H54 (cell line): Measurements from ENCODE around the gene CD93.

ENCODE experiments used
- DNase-seq: peaks from one replicate; pipeline ENCODE4 v3.0.0; 2011; ENCODE audit warnings: low spot score, mixed read lengths; ENCODE audit not compliant: insufficient read length
- FAIRE-seq: peaks from 3 replicates; lab custom pipeline; 2011; peaks lifted over from hg19 to GRCh38; lab: Jason Lieb, UNC
- POLR2A ChIP-seq: IDR thresholded peaks from 2 replicates; pipeline ENCODE4 v1.6.1; 2011; ENCODE audit warnings: low read depth, mild to moderate bottlenecking, low read length

Gene CD93

DNA sequence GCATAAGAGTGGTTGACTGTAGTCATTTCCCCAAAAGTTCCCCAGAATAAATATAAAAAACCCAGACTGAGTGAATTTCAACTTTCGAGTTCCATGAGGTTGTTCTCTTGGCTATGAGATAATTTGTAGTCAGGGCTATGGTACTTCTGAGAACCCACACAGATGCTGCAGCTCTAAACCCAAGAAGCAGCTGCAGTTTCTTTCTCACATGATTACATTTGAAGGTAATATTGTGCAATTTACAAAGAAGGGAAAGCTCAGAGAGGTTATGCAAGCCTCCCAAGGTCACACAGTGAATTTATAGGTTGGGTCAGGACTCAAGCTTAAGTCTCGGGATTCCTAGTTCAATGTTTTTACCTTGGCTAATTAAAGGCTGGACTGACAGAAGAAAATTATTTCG, 29.7 kb upstream of the CD93 start:
- FAIRE-seq (no peak), DNase-seq (no peak)
- TF ChIP-seq POLR2A, result no peak

DNA sequence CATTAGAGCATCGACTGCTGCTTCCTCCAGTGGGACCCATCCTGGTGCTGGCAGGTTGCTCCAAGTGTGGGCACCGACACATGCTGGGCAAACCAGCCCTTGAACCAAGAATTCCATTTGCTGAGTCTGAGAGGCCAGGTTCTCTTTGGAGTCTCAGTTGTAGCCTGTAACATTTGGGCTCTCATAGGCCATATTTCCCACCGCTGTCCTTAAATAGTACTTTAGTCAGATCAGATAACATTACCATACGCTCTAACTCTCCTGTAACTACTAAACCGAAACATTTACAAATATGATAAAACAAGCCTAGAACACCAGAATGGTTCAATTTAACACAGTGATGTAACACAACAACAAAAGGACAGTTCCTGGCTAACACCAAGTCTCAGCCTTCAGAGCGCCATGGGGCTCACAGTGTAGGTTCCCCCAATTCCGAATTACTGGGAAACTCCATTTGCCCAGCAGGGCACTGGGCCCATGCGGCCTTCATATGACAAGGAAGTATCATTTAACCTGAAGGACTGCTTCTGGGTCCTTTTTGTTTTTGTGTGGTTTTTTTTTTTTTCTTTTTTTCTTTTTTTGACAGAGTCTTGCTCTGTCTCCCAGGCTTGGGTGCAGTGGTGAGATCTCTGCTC, 28.4 kb upstream of the CD93 start:
- no peak for FAIRE-seq
- TF ChIP-seq POLR2A, result no peak
- no peak for DNase-seq

DNA sequence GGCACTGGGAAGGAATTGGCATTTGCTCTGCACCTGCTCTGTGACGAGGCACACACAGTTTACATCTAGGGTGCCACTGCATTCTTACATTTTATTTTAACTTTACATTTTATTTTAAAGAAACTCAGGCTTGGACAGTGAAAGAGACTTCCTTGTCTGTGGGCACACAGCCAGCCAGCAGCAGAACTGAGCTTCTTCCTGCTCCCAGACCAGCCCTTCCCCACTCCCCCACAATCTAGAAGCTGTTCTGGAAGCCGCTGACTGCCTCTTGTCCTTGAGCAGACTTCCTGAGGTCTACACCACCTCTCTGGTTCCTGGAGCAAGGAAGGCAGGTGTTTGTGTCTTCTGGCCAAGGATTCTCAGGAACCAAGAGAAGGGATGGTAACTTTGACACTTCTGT, 27.9 kb upstream of the CD93 start:
- no peak for FAIRE-seq
- DNase-seq, result no peak
- TF ChIP-seq POLR2A, result no peak

DNA sequence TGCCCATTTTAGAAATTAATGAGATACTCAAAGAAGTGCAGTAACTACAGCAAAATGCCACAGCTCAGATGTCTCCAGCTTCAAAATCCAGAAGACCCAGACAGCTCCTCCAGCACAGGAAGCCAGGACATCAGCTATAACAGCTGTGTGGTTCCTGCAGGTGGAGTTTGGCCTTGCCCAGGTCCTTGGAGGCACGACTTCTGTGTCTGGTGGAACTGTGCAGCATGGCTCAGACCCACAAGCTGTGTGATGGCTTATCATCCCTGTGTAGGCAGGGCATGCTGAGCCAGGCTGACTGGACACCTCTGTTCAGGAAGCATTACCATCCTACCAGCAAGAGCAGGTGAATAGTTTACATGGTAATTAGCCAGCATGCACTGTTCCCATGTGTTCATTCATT, 26.5 kb upstream of the CD93 start:
- no peak for FAIRE-seq
- DNase-seq, result no peak
- no peak for TF ChIP-seq POLR2A

DNA sequence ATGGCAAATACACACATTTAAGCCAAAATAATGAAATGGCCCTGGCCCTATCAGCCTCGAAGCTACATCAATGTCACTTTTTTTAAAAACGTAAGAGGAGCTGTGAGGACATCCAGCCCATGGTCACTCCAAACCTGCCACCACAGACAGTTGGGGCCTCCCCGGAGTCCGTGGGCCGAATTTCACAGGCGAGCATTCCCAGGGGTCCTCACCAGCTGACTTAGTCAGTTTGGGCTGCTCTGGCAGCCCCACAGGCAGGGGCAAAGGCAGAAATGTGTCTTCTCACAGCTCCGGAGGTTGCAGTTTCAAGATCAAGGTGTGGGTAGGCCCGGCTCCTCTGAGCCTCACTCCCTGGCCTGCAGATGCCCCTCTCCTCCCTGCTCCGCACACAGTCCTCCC, 25.8 kb upstream of the CD93 start:
- DNase-seq (no peak), FAIRE-seq (no peak)
- no peak for TF ChIP-seq POLR2A

DNA sequence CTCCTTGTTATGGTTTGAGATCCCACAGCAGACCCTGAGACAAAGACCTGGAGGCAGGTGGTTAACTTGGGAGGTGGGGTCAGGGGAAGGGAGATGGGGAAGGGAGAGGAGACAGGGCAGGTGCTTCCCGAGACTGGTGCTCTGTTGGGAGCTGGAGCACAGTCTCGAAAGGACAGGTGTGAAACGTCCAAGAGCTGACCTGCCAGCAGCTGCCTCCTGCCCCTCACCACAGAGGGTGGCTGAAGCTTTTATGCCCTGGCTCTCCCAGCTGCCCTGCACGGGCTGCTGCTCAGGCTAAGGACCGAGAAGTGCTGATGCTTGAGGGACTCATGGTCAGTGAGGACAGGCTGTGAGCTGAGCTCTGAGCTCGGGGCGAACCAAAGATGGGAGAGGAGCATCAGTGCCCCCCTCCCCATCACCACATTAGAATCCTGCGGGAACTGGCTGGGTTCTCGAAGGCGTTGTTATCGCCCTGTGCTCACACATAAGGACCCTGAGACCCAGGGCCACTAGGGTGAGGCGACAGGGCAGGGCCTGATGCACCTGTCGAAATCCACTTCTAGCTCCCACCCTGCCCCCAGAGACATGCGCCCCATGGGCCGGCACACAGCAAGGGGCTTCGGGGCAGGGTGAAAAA, 25.3 kb upstream of the CD93 start:
- FAIRE-seq, result no peak
- TF ChIP-seq POLR2A, result no peak
- DNase-seq, result no peak

DNA sequence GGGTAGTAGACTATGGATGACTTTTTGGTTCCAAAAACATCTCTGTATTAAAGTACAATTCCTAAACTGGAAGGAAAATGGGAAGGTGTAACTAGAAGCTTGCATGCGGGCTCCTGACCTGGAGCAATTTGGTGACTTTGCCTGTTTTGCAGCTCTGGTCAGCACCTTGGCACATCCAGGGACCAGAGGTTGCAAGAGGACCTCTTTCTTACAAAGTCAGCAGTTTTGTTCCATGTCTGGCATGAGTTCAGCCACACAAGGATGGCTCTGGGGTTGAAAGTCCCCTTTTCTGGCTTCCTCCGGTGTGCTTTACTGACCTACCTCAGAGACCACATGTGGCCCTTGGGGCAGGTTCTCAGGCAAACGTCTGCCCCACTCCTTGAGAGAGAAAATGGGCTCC, 22.7 kb upstream of the CD93 start:
- FAIRE-seq (no peak), DNase-seq (no peak)
- TF ChIP-seq POLR2A, result no peak

DNA sequence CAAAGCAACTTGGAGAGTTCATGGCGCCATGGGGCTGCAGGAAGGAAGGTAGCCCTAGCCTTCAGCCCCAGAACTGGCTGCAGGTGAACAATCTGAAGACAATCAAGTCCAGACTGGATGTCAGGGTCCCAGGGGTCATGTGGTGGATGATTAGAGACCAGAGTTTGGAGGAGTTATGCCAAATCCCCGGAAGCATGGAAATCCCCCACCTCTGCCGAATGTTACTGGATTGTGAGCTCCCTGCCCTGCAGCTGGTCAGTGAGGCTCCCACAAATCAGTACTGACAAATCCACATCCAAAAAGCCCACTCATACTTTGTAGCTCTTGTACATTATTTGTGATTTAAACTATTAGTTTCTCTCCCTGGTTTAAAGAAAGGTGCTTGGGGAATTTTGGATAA, 21.3 kb upstream of the CD93 start:
- no peak for DNase-seq
- TF ChIP-seq POLR2A, result no peak
- no peak for FAIRE-seq

DNA sequence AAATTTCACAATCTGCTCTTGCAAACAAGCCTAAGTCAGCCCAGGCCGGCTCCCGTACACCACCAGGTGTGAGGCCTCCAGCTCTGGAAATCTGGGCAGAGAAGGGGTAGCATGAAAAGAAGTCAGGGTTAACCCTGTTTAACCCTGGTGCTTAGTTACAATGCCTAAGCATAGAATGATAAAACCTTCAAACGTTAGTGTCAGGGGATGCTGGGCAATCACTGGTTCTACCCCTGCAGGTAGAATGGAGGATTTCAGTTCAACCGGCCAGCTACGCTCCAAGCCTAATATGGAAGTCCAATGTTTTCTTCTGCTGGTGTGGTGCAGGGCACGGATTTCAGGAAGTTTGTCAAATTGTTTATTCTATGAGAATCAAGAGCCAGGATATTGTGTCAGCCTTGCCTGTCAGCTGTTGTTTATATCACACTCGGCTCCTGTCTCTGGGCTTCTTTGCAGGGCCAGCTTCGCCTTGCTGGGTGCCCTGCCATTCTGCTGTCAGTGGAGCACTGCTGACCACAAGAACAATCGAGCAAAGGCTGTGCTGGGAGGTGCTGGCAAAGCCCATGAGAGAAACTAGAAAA, 20.2 kb upstream of the CD93 start:
- no peak for TF ChIP-seq POLR2A
- DNase-seq (no peak), FAIRE-seq (no peak)

DNA sequence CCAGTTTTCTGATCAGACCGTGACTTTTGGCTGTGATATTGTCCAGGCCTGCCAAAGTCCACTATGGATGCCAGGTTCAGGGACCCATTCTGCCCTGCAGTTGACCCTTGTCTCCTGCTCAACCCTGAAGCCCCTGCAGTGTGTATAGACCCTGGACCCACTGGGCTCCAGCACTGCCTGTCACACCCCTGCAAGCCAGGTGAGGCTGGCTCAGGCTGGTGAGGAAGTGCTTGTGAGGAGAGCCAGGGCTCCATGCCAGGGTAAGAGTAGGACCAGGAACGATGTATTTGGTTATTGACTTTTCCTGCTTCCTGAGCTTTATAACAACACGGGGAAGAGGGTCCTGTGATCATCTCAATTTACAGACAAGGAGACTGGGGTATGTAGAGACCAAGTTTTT, 19.1 kb upstream of the CD93 start:
- no peak for FAIRE-seq
- no peak for DNase-seq
- TF ChIP-seq POLR2A, result no peak

DNA sequence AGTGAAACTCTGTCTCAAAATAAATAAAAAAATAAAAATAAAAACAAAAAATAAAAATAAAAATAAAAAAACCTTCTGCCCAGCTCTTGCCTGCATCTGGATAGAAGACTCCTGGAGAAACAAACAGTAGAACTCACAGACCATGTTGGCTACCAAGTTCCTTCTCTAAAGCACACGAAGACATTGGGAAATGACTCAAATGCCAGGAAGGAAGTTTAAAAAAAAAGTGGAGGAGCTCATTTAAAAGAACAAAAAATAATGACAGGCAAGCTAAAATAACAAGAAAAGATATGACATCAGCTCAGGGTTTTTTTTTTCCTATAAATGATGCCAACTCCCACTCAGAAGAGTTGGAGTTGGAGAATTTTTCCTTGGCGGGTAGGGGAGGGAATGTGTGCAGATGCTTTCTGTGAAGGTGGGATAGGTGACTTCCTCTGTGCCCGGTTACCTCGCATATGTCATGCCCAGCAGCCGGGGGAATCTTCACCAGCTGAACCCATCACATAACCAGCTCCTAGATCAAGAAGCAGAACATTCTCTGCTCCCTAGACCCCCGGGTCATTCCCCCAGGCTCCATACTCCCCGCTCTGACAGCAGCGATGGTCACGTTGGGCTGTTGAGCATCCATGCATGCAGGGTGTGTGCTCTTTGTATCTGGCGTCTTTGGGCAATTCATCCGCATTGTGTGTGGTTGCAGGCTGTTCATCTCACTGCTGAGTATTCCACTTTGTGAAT, 17.3 kb upstream of the CD93 start:
- DNase-seq (no peak), FAIRE-seq (no peak)
- no peak for TF ChIP-seq POLR2A

DNA sequence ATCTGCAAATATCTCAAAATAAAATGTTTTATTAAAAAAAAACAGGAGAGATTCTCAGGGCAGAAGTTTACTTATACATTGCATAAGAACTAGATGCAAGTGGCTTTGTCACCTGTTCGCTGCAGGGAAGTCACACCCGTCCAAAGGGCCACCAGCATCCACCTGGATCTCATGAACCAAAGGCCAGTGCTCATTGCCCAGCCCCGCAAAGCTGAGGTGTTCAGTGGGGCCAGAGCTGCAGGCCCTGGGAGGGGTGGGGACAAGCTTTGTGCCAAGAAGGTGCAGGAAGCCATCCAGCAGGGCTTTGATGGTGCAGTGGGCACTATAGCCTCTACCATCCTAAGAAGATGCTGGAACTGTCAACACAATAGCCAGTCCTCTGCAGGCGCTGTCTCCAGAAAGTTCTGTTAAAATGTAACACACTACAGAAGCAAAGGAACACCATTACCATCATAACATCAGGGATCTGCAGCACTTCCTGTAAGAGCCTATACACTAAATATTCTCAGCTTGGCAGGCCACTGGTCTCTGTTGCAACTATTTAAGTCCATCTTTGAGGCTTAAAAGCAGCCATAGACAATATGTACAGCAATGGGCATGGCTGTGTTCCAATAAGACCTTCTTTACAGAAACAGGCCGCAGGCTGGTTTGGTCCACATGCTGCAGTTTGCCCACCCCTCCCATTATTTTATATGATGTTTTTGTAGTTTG, 15.7 kb upstream of the CD93 start:
- DNase-seq (no peak), FAIRE-seq (no peak)
- TF ChIP-seq POLR2A, result no peak

DNA sequence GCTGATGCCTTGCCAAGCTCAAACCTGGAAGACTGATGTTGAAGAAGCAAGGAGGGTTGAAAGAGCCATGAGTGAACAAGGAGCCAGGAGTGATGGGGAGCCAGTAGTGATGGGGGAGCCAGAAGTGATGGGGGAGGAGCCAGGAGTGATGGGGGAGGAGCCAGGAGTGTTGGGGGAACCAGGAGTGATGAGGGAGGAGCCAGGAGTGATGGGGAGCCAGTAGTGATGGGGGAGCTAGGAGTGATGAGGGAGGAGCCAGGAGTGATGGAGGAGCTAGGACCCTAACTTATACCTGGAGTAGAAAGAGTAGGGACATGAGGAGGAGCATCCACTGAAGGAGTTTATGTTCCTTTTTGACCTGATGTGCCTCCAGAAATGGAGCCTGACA, 14.6 kb upstream of the CD93 start:
- DNase-seq (no peak), FAIRE-seq (no peak)
- no peak for TF ChIP-seq POLR2A

DNA sequence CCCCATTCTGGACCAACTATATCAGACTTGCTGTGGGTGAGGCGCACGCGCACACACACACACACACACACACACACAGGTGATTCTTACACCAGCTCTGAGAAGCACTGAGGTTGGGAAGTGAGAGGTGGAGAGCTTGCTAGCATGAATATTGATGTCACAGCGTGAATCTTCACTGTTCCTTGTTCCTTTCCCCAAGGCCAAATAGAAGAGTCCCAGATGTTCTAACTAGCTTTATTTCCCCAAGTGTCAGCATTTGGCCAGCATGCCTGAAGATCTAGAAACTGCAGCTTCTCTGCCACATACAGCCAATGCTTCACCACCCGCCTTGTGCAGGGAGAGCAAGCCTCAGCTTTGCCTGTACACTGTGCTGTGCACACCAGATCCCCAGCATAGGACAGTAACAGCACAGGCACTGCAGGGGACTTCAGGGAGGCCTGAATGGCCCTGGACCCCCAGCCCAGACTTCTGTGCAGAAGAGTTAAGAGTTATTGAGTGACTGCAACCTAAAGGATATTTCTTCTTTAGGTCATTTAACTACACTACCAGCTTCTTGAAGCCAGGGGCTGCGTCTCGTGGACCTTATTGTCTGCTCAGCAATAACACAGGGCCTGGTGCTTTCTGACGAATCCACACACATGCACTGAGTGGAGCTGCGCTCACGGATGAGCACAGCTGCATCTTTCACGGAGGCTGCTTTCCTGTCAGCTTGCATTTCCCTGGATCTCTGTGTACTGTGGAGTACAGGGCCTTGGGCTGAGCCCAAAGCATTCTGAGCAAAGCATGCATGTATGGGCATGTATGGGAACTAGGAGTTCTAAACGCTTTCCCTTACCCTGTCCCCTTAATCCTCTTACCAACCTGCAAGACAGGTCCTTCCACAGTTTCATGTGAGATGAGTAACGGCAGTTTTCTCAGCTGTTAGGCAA, 13.9 kb upstream of the CD93 start:
- TF ChIP-seq POLR2A, result no peak
- FAIRE-seq (no peak), DNase-seq (no peak)
